HG03354 (cell line): ENCODE measurements around the gene RPS16.
A peak's percentile ranks its signal among the peaks of the same experiment; 100 is the strongest.
"Not testable (repeated sequence)": the region's sequence is repeated elsewhere in the genome, so short reads cannot be mapped to it uniquely, and the experiment has no call there.

ENCODE experiments used
- ATAC-seq: cut with Tn5 transposase; IDR thresholded peaks from one replicate; pipeline ENCODE4 v1.9.1; 2021; ENCODE audit warnings: mild to moderate bottlenecking; ENCODE audit not compliant: unreplicated experiment, poor library complexity, severe bottlenecking

RPS16 gene

DNA sequence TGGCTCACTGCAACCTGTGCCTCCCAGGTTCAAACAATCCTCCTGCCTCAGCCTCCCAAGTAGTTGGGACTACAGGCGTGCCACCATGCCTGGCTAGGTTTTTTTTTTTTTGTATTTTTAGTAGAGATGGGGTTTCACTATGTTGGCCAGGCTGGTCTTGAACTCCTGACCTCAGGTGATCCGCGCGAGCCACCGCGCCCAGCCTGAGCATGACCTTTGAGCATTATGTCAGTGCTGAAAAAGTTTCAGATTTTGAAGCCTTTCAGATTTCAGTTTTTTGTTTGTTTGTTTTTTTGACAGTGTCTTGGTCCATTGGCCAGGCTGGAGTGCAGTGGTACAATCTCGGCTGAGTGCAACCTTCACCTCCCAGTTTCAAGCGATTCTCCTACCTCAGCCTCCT lies 15.5 kb upstream of the RPS16 start:
- ATAC-seq, result not testable (repeated sequence)

DNA sequence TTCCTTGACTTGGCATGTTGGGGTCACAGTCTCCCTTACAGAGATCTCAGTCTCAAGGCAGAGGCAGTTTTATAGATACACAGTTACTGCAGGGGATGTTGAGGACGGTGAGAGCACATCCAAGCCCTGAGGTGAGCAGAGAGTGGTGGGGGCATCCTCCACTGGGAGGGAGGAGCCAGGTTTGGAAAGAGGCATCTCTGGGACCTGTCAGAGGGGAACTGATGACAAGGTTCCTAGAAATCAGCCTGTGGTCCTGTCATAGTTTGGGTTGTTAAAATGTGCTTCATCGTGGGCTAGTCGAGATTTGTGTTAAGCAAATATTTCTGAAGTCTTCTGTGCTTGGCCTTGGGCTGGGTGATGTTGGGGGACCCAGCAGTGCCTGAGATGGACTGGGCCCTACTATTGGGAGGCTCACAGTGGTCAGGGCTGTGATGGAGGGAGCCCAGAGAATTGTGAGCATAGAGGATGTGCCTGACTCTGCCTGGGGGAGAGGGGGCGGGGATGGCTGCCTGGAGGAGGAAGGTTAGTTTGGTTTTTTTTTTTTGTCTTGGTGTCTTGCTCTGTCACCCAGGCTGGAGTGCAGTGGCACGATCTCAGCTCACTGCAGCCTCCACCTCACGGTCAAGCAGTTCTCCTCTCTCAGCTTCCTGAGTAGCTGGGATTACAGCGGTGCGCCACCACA lies 13.5 kb upstream of the RPS16 start:
- ATAC-seq, result no peak

DNA sequence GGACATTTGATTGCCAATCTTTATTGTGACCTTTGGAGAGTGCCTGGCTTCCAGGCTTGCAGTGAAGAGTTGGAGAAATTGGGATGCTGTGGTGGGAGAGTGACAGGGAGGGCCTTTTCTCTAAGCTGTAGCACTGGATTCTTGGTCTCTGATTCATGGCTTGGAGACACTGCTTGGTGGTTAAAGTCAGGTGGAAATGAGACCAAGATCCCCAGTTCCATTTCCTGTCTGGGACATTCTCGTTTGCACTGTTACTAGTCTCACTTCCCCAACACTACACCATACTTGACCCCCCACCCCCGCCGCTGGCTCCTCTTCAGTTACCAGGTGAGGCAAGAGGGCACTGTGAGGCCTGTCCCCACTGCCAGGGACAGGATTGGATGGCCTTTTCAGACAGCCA lies 12.5 kb upstream of the RPS16 start:
- peak; percentile 41 for ATAC-seq

DNA sequence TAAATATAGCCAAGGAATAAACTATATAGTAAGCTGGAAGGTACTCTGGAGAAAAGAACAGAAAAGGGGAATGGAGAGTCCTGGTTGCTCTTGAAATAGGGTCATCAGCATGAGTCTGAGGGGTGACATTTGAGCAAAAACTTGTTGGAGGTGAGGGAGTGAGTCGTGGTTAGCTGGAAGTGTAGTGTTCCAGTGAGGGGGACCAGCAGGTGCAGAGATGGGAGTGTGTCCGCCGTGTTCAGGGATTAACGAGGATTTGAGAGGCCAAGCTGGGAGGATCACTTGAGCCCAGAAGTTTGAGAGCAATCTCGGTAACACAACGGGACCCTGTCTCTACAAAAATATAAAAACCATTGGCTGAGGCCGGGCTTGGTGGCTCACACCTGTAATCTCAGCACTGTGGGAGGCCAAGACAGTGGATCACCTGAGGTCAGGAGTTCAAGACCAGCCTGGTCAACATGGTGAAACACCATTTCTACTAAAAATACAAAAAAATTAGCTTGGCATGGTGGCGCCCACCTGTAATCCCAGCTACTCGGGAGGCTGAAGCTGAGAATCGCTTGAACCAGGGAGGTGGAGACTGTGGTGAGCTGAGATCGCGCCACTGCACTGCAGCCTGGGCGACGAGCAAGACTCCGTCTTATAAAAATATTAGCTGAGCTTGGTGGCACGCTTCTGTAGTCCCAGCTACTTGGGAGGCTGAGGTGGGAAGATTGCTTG lies 10.8 kb upstream of the RPS16 start:
- no peak for ATAC-seq

DNA sequence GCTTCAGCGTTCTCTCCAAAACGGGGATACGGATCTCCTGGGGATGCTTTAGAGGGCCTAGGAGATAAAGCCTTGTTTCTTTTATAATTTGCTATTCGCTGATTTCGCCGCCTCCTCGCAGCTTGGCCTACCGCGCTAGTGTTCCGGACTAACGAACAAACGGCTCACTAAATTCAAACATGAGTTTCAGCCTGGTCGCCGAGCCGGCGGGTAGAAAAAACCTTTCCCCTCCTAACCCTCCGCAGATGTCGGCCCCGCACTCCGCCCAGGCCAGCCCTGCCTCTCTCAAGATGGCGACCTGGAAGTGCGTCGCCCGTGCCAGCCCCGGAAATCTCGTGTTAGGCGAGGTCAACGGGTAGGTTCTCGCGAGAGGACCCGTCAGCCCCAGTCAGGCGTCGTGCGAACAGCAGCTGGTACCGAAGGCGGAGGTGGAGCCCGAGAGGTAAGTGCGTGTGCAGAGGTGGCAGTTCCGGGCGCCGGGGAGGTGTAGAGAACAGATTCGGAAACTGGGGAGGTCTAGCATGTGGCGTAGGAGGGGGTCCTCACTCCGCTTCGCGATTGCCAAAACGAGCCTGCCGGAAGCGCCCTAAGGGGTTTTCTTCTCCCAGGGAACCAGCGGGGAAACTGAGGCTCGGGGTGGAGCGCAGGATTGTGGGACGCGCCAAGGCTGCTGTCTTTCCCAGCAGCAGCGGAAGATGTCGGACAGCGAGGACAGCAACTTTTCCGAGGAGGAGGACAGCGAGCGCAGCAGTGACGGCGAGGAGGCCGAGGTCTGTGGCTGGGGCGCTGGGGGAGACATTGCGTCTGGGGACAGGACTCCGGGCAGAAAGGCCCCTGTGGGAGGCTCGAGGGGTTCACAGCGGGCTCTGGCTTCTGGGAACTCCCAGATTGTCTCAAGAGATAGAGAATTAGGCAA lies 9.7 kb upstream of the RPS16 start, which contains the start of gene SUPT5H:
Gene SUPT5H, plus strand, starts transcription at position 387 of the 916 bp plus-strand sequence. Its CDS starts 309 bp downstream, at position 696.
- ATAC-seq, result peak; percentile 85

DNA sequence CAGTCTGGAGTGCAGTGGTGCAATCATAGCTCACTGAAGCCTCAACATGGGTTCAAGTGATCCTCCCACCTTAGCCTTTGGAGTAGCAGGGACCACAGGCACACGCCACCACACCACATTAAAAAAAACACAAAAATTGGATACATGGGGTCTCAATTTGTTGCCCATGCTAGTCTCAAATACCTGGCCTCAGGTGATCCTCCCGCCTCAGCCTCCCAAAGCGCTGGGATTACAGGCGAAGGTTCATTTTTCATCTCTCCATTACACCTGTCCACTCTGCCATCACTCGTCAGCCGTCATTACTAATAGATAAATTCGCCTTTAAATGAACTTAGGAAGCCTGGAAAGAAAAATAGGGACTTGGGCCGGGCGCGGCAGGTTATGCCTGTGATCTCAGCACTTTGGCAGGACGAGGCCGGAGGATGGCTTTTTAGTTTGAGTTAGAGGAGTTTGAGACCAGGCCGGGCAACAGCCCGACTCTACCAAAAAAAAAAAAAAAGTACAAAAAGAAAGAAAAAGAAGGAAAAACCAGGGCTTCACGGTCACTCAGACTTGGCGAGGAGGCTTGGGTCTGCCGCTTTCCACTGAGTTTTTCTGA lies 8.9 kb upstream of the RPS16 start:
- no peak for ATAC-seq

DNA sequence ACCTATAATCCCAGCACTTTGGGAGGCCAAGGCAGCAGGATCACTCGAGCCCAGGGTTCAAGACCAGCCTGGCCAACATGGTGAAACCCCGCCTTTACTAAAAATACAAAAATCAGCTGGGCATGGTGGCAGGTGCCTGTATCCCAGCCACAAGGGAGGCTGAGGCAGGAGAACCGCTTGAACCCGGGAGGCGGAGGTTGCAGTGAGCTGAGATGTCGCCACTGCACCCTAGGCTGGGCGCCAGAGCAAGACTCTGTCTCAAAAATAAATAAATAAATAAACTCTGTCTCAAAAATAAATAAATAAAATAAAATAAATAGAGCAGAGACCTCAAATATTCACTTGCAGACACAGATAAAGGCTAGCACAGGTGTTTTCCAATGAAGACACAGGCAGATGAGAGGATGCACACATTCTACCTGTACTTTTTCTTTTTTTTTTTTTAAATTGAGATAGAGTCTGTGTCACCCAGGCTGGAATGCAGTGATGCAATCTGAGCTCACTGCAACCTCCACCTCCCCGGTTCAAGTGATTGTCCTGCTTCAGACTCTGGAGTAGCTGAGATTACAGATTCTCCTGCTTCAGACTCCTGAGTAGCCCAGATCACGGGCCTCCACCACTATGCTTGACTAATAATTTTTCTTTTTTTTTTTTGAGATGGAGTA lies 2.7 kb upstream of the RPS16 start:
- no peak for ATAC-seq

DNA sequence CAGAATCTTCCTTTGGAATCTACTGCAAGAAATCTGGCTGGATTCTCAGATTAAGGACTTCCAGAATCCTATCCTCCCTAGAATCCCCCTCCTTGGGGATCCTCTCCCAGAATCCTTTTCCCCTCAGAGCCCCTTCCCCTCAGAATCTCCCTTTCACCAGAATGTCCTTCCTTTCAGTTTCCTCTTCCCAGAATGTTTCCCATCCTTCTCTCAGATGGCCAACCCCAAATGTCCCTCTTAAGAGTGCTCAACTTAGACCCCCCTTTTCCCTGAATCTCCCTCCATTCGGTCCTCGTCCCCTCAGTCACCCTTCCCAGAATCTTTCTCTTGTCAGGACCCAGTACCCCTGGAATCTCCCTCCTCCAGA lies 584 bp upstream of the RPS16 start:
- no peak for ATAC-seq

DNA sequence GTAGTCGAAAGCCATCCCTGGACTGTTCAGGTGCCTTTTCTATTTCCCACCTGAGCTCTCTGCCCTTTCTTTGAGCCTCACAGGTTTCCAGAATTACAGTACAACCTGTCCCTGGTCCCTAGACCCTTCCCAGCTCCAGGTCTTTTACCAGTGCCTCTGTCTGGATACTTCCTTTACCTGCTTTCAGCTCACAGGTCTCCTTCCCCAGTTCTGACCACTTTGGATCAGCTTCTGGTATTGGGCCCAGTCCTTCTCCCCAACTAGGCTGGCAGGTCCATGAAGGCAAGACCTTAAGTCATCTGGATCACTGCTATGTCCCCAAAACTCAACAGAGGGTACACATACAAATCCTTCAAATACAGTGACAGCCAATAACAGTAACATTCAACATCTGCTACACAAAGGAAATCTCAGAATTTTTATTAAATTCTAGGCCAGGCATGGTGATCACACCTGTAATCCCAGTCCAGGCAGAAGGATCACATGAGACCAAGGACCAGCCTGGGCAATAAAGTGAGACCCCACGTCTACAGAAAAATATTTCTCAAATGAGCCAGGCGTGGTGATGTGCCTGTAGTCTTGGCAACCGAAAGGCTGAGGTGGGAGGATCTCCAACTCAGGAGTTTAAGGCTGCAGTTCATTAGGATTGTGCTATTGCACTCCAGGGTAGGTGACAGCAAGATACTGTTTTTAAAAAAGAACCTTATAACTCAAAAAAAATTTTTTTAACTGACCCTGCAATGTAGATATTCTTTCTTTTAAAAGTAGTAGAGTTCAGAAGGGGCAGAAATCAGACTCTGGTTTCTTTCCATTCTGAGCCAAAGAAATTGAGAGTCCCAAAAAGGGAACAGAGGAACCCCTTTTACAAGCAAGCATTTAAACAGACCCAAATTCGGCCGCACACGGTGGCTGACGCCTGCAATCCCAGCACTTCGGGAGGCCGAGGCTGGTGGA lies 1.3 kb downstream of the RPS16 start:
- no peak for ATAC-seq

DNA sequence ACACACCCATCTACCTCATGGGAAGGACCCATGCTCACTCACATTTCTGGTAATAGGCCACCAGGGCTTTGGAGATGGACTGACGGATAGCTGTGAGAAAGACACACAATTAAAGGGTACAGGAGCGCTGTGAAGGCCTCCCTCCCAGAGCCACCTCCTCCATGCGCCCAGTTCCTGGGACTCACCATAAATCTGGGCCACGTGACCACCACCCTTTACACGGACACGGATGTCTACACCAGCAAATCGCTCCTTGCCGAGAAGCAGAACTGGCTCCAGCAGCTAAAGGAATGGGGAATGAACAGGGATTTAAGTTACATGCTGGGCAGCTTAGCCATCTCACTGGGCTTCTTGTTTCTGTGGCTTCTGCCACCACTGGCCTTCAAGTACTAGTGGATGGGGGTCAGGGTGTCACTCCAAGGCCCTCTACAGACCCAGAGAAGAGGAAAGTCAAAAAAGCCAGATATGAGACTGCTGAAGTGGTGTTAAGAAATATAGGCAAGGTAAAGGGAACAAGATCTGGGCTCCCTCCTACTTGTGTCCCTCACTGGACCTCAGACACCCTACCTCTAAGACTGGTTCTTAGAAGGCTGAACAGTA lies 2.2 kb downstream of the RPS16 start:
- ATAC-seq, result no peak

DNA sequence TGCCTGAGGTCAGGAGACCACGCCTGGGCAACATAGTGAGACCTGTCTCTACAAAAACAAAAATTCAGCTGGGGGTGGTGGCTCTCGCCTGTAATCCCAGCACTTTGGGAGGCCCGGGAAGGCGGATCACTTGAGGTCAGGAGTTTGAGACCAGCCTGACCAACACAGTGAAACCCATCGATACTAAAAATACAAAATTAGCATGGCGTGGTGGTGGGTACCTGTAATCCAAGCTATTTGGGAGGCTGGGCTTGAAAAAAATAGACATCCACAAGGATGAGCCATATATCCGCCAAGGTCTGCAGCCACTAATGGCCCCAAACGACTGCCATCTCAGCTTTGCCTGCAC lies 3.1 kb downstream of the RPS16 start:
- ATAC-seq, result no peak

DNA sequence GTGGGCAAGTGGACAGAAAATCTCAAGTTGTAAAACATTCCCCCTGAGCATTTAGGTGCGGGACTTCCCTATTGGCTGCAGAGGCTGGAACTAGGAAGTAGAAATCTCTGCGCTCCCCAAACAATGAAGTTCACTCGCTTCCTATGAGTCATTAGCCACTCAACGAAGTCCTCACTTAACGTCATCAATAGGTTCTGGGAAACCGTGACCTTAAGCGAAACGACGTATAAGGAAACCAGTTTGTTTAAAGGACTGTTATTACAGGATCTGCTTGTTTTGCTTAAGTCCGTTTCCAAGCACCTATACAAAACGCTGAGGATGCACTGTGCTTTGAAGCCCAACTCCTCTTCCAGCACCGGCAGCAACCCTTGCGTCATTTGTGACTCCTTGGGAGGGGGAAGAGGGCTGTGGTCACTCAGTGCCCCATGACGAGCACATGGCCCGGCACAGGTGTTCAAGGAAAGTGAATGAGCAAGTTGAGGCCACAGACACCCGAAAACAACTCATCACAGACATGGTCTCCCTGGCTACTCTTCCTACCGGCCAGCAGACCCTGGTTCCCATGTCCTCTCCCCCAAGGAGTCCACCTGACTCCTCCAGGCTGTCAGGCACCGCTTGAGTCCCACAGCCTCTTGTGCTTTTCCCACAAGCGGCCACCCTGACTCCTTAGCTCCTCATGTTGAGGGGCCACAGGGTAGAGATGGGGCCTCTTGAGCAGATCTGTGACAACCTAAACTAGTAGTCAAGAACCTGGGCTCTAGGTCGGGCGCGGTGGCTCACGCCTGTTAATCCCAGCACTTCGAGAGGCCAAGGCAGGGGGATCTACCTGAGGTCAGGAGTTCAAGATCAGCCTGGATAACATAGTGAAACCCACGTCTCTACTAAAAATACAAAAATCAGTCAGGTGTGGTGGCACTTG lies 4.8 kb downstream of the RPS16 start:
- ATAC-seq, result no peak

DNA sequence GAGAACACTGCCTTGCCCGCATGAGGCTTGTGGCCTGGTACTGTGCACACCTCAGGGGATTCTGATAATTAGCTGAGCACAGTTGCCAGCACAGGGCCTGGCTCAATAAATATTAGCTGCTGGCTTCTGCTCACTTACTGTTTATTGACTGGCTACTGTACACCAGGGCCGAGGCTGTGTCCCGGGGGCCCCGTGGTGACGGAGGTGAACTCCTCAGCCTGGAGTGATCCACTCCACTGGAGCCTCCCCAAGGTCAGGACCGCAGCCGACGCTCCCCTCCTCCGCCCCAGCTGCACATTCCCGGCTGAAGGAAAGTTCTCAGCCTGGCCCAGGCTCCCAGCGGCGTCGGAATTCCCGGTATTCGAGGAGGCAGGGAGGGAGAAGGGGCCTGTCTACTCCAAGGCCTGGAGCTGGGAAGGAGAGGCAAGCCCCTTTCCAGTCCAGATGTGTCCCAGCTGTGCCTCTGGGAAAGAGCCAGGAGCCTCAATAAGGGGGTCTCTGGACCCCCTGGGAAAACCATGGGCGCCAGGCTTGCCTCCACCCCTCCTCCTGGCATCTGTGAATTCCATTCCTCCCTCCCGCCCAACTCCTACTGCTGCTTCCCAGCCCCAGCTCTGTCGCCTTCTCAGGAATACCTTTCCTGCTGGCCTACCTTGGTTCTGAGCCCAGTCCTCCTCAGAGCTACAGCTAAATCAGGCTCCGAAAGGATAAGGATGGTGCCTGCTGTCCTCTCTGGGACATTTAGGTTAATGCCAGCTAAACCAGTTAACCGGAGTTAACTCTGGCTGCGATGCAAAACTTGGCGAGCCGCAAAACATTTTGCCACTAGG lies 7.3 kb downstream of the RPS16 start:
- no peak for ATAC-seq

DNA sequence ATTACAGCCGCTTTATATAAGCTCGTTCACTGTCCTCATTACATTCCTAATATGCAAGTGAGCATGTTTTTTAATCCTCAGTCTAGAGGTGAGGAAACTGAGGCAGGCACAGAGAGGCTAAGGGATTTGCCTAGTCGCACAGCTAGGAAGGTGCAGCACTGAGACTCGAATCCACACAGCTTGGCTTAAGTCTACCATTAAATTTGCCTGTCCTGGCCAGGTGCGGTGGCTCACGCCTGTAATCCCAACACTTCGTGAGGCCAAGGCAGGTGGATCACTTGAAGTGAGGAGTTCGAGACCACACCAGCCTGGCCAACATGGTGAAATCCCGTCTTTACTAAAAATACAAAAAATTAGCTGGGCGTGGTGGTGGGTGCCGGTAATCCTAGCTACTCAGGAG lies 8.0 kb downstream of the RPS16 start:
- no peak for ATAC-seq

DNA sequence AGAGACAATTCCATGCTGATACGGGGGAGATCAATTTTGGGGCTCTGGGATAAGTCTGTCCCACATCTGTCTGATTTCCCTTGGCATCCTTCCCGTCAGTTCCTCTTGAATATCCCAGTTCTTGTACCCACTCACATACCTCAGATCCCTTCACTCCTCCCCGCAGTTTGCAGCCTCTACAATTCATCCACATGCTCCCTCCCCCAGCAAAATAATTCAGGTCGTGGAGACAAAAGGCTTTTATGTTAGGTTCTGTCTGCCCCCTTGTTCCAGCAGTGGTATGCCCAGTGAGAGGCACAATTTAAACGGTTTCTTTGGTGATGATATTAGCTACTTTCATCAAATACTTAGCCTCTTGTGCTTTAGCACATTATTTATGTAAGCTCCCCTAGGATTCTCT lies 9.6 kb downstream of the RPS16 start:
- ATAC-seq, result no peak

DNA sequence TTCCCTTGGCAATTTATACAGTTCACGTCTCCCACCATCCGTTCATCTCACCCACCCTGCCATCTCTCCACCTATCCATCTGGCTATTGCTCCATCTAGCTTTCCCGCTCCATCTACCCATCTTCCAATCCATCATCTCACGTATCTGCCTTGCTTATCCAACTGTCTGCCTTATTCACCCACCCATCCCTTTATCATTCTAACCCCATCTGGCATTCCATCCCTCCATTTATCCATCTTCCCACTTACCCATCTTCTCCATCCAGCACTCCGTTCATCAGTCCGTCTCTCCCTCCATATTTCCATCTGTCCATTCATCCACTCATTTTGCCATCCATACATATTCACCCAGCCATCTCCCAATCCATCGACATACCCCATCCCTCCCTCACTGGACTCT lies 10.0 kb downstream of the RPS16 start:
- no peak for ATAC-seq
